ENCODE measurements around the gene CDKAL1.

Gene CDKAL1

DNA sequence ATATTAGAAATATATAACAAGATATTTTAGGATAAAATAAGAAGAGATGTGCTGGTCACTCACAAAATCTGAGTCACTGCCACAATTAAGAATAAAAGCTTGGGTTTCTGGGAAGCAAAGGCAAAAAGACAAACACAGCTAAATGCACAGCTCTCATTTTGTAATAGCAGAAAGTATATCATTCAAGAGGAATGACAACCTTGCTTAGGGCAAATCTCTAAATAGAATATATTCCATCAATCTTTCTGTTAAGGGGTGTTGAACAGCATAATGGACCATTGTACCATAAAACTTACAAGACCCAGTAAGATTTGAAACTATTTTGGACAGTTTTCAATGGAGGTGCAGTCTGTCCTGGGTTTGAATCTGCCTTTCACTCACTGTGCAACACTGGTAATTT is 594.3 kb downstream of the CDKAL1 start:
- DNase-seq = no peak

DNA sequence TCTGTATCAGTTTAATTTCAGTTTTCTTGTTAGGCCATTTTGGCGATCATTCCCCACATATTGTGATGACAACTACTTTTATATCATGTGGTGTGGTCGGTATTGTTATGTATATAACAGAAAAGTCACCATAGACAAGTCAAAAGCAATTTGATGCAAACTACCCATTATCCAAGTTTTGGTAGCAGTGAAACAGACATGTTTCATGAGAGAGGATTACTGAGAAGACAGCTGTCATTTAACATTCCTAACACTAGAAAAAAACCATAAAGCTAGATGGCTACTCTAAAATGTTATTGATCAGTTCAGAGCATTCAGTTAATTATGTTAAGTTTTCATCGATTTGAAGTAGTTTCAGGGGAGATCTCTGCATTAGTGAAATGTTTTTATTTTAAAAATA is 597.1 kb downstream of the CDKAL1 start:
- no peak for DNase-seq

DNA sequence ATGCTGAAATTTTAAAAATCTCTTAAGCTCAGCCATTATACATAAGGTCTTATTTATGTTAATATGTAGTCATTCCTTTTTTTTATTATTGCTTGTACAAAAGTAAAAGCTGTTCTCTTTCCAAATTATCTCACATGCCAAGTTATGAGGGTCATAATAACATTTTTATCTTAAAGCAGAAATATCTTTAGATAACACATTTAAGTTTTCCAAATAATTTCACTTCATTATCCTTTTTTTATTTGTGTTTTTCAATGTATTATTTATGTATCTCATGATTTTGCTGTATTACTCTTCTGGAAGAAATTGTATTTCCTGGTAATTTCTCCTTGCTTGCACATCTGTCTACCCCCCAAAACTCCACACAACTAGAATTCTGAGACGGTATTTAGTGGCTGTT is 598.2 kb downstream of the CDKAL1 start:
- DNase-seq = no peak

DNA sequence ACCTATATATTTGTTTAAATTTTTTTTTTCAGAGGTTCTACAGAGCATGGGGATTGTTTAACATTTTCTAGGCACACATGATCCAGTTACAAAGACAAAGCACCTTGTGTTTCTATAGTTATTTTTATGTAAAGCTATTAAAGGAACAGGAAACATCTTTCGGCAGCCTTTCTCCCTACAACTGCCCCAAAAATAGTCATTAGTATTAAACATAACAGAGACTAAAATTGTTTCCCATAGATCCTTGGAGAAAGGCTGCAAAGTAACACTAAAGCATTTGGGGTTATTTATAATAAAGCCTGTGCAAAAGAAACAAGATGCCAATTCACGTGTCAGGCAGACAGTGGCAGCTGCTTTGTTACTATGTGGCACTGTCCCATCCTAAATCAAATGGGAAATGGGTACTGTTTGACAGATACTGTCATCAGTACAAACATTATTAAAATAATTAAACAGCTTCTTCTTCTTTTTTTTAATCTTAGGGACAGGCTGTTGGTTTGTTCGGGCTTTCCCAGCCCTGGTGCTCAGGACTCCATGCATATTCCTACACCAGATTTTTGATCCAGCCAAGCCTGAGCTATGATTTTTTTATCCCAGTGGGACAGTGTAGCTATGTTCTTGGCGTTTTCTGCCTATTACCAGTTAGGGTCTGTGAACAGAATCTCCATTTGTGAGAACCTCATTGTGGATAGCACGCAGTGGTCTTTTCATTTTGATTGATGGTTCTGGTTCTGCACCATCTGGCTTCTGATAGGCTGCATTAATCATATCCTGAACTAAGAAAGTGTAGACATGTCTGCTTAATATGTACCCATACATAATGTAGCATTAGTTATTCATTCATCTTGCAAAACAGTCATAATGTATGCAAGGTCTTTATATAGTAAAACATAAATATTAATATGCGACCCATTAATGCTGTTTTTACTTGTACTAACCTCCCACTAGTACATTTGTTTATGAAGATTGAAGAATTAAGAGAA is 598.9 kb downstream of the CDKAL1 start:
- no peak for DNase-seq

DNA sequence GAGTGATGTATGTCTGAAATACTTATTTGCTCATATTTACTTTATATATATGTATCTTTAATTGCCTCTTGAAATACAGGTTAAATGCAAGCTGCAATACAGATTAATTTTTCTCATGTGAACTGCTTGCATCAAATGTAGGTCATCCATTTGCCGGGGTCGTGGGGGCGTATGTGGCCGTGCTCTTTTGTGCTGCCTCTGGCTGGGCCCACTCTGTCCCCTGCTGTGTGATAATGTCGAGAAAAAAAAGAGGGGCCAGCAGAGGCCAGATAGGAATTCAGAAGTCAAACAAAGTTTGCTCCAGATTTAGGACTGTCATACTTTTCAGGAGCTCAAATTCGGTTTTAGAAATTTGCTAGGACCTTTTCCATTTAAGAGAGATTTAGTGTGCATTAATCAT is 599.6 kb downstream of the CDKAL1 start:
- DNase-seq = no peak

DNA sequence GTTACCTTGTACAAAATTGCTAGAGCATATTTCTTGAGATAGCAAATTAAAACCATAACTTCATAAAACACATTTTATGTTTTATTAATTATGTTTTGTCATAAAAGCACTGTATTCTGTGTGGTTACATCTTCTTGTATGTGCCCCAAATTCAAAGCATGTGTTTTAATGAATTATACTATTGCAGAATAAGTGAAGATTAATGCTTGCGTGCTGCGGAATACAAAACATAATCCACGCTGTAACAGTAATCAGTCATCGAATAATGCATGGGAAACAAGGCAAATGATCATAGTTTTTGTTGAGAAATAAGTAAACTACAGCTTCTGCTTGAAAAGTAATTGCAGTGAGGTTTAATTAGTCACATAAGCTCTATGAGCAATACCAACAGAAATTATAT is 600.1 kb downstream of the CDKAL1 start:
- DNase-seq = no peak

DNA sequence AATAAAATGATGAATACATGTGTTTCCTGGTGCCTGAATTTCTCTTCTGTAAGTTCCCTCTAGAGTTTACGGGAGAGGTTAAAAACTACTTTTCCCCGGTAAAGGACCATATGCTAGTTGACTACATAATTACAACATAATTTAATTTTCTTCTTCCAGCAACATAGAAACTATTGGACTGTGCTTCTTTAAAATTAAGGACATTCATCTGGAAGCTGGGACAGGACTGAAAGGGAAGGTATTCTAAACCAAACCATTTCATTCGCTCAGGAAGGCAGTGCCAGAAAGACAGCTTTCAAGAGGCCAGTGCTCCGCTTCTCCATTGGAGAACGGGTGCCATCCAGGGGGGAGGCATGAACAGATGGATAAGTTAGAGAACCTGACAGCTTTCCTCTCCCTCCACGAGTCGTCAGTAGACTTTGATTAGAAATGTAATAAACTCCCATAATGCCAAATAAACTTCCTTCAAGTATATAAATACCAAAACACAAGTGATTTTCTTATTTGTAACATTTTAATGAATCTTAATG is 601.3 kb downstream of the CDKAL1 start:
- no peak for DNase-seq

DNA sequence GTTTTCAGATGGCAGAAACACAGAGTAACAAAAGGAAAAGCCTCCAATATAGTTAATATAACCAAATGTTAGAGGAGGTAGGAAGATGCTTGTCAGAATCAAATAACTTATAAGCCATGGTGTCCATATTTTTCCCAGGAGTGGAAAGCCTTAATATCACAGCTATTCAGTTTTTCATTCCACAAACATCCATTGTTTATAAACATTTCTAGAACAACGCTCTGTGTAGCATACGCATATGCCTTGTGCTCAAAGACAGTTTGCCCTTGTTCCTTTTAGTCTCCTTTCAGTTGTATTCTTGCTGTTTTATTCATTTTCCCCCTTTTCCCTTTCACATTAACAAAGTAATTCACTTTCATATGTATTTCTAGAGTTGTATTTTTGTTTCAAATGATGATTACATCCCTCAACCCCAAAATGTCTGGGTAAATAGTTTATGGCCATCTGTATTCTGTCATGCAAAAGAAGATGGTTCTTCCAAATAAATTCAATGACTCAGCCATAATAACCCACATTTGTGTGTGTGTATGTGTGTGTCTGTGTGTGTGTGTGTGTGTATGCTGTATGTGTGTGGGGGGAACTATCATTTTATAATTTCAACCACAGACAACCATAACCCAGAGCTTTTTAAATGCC is 603.6 kb downstream of the CDKAL1 start:
- DNase-seq = no peak

DNA sequence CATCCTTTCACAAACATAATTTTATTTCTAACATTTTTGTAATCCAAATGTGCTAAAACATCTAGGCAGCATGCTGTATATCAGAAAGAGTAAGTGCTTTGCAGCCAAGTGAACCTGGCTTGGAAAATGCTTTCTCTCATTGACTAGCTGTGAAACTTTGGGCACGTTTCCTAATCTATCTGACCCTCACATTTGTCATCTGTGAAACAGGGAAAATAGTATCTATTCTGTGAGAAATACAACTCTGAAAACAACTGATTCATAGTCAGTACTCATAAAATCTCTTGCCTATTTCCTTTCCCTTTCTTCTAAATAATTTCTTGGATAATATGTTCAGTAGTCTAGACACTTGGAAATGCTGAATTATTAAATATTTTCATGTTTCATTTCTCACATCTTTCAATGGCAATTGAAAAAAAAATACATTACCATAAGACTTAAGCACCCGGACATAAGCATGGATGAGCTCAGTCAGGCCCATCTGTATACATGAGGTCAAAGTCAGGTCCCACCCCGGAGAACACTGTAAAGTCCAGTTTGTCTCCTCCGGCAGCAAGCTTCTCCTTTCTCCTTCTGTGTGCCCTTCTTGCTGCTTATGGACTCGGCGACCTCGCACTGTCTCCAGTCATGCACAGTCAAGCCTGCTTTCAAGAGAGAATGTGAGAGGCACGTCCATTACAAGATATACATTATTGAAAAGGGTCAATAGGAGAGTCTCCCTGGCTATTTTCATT is 604.2 kb downstream of the CDKAL1 start:
- DNase-seq = no peak

DNA sequence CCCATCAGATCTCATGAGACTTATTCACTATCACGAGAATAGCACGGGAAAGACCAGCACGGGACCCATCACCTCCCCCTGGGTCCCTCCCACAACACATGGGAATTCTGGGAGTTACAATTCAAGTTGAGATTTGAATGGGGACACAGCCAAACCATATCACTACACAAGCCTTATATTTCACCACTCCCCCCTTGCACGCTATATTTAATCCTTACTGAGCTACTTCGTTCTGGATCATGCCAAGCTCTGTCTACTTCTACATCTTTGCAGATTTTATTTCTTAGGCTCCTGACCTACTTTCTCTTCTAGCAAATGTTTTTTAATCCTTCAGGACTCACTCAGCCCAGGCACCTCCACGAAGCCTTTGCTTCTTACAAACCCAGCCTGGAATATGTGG is 606.7 kb downstream of the CDKAL1 start:
- no peak for DNase-seq

DNA sequence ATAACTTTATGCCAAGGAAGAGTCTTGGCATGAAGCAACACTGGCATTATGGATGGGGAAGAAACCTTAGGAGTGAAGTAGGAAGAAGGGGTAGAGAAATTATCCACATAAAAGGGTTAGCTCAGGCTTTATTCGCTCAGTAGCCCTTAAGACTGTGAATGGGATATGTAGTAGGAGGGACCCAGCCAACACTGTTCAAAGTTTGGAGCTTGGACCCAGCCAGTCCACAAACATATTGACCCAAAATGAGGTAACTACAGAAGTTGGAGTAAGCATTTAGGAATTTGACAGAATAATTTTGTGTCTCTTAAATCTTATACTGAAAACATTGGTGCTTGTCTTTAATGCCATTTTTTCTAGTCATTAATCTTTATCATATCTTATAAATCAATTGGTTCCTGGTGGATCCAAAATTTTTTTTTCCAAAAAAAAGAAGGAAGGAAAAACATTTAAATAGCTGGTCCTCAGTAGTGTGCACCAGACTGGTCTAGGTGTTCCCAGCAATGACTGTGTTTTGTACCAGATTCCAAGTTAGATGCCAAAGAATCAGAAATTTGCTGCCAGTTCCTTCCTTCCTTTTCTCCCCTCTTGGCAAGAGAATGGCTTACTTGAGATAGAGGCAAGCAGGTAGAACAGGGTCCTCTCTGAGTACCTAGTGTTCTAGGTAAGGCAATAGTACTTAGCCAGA is 607.5 kb downstream of the CDKAL1 start:
- DNase-seq = no peak

DNA sequence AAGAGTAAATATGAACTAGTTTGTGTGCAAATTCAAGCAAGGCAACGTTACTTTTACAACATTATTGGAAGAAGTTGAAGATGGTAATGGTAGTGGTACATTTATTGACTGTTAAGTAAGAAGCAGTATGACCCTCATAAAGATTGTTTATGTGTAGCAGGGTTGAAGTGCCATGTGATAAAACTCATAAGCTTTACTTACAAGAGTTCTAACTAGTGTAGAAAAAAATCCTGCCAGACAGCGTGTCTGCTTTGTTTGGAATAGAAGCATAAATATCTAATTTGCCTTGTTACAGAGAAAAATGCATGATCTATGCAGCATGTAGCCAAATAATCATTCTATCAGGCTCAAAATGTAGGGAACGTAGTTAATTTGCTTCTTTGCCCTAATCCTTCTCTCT is 608.5 kb downstream of the CDKAL1 start:
- DNase-seq = no peak

DNA sequence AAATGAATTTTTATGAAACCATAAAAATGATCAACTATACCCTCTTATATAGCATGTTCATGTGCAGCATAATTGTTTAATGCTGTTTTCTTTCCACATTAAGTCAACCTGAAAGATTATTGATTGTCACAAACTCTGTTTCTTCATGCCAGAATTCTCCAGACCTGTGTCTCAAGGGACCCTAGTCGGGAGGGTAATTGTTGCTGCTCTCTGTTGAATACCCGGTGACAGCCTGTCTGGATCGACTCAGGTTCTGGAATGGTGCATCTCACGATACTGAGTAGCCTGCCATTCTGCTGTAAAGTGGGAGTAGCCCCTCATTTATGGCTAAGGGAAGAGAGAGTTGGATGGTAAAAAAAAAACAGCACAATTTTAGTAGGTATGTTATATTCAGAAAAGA is 609.4 kb downstream of the CDKAL1 start:
- DNase-seq = no peak

DNA sequence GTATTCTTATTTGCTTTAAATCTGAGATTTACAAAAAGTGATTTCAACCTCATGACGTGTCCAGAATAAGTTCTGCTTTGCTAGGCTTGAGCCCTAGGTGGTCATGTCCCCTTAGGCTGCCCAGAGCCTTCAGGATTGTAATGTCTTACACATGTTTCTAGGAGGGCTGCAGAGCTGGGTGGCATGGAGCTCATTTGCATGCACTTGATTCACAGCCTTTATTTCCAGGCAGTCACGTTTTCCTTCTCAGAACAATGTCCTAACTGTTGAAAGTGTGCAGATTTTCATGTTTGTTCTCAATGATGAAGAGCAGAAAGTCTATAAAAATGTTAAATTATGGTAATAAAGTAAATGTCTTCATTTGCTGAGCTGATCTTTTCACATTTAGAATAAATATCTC is 610.7 kb downstream of the CDKAL1 start:
- no peak for DNase-seq

DNA sequence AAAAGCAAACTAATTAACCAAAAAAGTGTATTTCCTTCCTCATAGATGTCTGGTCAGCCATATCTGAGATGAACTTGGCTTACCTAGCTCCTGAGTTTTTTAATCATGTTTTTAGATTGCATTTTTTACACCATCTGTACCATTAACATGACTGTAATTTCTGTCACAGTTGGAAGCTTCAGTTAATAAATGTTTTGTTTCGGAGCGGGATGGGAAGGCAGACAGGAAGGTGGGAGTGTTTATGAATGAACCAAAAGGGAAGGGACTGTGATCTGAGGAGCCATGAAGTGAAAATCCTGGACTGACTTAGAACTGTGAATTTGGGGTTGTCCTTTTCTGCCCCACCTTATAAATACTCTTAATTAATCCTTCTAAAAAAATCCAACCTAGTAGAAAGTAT is 613.7 kb downstream of the CDKAL1 start:
- no peak for DNase-seq

DNA sequence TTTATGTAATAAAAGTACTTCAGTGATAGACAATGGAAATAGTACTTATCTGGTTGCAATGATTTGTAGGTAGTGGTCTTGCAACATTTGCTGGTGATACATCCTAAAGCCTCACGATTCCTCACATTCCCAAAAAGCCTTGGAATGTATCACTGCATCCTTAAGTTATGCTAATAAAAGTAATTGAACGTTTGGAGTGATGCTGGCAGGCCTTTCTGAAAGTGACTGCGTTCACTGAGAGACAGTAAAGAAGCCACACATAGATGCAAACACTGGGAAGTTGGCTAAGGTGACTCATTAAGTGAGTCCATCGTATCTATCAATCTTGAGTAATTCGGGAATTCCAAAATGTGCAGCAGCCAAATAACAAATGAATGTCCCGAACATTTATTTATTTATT is 615.2 kb downstream of the CDKAL1 start:
- peak; percentile 13 for DNase-seq

DNA sequence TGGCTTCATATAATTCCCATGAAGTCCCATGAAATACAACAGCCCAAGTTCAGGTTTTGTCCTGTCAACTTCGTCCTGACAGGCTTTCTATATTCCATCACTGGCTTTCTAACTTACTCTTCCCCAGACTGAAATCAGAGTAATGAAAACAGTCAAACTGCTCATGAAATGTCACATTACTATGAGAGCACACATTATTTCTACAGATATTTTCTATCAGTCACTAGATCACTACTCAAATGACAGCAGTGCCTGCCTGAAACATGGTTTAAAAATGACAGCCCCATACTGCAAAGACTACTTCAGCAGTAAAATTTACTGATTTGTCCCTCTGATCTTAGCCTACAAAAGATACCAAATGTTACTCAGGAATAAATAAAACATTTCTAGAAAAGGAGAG is 616.4 kb downstream of the CDKAL1 start:
- DNase-seq = no peak

DNA sequence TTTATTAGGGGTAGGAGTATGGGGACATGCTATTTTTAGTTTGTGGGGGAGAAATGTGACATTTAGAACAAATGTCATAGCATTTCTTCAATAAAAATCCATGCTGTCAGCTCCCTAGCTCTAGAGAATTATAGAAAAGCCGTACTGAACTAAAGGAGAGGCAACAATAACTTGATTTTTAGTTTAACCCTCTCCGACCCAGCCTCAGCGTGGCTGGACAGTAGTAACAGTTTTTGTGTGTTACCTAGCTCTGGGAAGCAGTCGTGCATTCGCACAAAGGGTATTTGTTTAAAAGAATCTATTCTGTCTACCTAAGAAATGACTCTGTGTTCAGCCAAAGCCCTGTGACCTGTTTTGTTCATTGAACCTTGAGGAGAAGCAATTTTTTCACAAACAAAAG is 616.9 kb downstream of the CDKAL1 start:
- no peak for DNase-seq

DNA sequence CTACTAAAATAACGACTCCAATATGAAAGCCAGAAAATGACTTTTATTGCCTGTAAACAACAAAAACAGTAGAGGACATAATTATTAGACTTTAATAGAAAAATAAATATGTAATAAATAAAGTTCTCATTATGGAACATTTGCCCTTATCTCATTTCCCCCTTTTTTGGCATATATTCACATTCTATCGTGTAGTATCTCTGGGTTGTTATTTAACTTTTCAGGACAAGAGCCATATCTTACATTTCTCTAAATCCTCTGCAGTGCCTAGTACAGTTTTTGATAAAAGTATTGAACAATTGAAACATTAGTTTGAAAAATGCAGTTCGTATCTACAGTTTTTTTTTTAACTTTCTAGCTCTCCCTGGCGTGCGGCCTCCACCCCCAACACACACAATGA is 617.3 kb downstream of the CDKAL1 start:
- DNase-seq = no peak

DNA sequence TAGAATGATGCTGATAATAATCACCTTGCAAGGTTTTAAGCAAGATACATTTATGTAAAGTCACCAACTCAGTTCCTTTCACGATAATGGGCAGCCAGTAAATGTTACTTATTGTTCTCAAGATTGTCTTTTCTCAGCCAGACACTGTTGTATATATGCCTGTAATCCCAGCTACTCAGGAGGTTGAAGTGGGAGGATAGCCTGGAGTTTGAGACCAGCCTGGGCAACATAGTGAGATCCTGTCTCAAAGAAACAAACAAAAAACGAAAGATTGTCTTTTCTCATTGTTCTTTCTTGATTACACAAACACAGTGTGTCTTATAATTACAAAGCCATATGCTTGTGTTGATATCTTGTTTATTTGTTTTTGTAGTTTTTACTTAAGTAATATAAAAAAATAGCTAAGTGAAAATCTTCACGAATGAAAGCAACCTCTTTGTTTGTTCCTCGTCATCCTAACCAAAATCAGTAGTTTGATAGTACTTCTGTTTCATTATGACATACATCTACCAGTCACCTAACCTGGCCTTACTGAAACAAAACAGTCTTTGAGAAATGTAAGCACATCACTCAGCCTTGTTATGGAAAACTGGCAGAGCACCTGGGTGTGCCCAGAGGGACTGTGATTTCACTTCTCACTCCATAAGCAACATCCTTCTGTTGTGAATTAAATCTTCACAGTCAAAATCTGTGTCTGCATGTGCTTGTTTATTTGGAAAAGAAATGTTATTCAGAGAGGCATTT is 623.1 kb downstream of the CDKAL1 start:
- DNase-seq = no peak

DNA sequence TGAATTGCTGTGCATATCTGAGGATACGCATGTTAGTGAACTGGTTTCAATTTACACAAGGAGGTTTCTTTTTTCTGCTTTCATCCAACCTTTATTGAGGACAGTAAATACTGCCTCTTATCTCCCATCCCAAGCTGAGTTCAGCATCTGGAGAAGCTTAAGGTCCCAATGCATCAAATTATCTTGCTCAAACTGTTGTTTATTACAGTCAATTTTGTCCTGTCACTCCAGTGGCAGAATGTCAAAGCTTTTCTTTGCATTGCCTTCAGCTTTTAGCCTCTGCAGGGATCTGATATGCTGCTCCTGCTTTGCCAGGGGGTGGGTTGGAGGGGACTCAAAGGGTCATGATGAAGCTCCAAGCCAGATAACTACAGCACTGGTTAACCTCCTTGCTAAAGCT is 623.9 kb downstream of the CDKAL1 start:
- DNase-seq = no peak

DNA sequence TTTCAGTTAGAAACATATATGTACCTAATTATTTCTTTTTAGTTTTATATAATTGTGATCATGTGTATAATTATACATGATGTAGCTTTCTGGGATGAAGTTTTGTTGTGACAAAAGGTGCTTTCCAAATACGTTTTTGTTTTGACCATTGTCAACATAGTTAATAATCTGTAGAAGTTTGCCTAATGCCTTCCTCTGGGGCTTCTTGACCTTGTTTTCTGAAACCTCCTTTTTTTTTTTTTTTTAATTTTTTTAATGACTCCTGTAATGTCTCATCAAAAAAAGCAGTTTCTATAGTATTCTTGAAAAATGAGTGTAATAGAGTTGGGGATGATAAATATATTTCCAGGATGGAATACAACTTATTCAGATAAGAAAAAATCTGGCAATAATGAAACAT is 624.6 kb downstream of the CDKAL1 start:
- DNase-seq = no peak
